Measurements from ENCODE around the gene SLC7A1. TPM values are rescaled to one million over a fixed set of nuclear protein-coding genes. Genes with fewer than 3 reads are reported as not detected.

The SLC7A1 gene
- total and polyA plus RNA-seq, 2 of the 8 experiments (the other 6 are each of a cell fraction or from before 2014, with no cell fraction given) = 26.8 to 114 TPM

- H3K14ac ChIP-seq (ENCODE audit: insufficient read length) = no peak overlapping the region
- no peak overlapping the region for H3K4me3 ChIP-seq (ENCODE audit: extremely low read depth in 1 of 4, insufficient read depth in 2 of 4, low read depth in 3 of 4, low read length in 4 of 4)
- H3K56ac ChIP-seq (replicated peaks; ENCODE audit: insufficient read length, low read depth, low read length) = no peak overlapping the region
- H3K4ac ChIP-seq (replicated peaks; ENCODE audit: insufficient read length, low read depth, low read length) = no peak overlapping the region
- H3K79me2 ChIP-seq (ENCODE audit: control insufficient read depth in 1 of 2, insufficient read depth in 2 of 2, low read length in 2 of 2) = peaks cover 3 to 97% of the 10 kb centered on the region in 2 experiments
- FAIRE-seq = no peak
- H3K27me3 ChIP-seq (replicated peaks in 1 of 4; ENCODE audit: control insufficient read depth in 3 of 4, extremely low read depth in 1 of 4, insufficient read depth in 3 of 4, low read length in 3 of 4) = no peaks in the 10 kb centered on the region
- H4K5ac ChIP-seq (ENCODE audit: insufficient read length, low read depth, low read length) = no peak overlapping the region
- H2BK12ac ChIP-seq (ENCODE audit: low read depth, low read length) = no peak overlapping the region
- H3K4me2 ChIP-seq (ENCODE audit: insufficient read depth in 1 of 2, low read depth in 2 of 2, low read length in 2 of 2) = no peak overlapping the region
- POLR2A ChIA-PET (ENCODE audit: partially characterized antibody) = interaction anchor here (0.9 to 1.8 kb wide), 2 partner anchors 14 to 54 kb away, joined by 3 to 5 read pairs; partner anchors contain the start of gene SLC7A1
- no peak overlapping the region for H4K91ac ChIP-seq (replicated peaks; ENCODE audit: insufficient read length, low read length)
- H3K79me1 ChIP-seq (ENCODE audit: low read depth, low read length) = peaks cover 32% of the 10 kb centered on the region
- no peaks in the 10 kb centered on the region for H3K23me2 ChIP-seq (ENCODE audit: low read depth, low read length)
- peaks cover 2 to 14% (median 10%) of the 10 kb centered on the region in 4 experiments; a peak in 6 of 7 replicates for H3K4me1 ChIP-seq (replicated peaks in 1 of 4; ENCODE audit: control insufficient read depth in 3 of 4, insufficient read depth in 4 of 4, low read length in 3 of 4)
- no peak overlapping the region for H3K27ac ChIP-seq (ENCODE audit: low read depth, low read length)
- H4K8ac ChIP-seq (ENCODE audit: extremely low read depth, insufficient read depth, low read length) = no peak overlapping the region
- no peak overlapping the region for H3K9ac ChIP-seq (replicated peaks in 1 of 4; ENCODE audit: extremely low read depth in 1 of 4, low read depth in 3 of 4, low read length in 3 of 4)
- H3K9me3 ChIP-seq (ENCODE audit: insufficient read depth in 2 of 2, low read depth in 1 of 2, low read length in 1 of 2) = no peaks in the 10 kb centered on the region
- no peak overlapping the region for H2AFZ ChIP-seq (ENCODE audit: low read length)
- no peak overlapping the region for H2BK20ac ChIP-seq (ENCODE audit: low read length)
- peaks cover 0 to 12% (median 0%) of the 10 kb centered on the region in 4 experiments; a peak in 2 of 8 replicates for H3K36me3 ChIP-seq (ENCODE audit: control insufficient read depth in 2 of 4, insufficient read depth in 4 of 4, low read length in 3 of 4)
- DNase-seq (ENCODE audit: low read depth in 1 of 2, low spot score in 2 of 2) = no peak
- H2BK5ac ChIP-seq (ENCODE audit: low read depth, low read length) = no peak overlapping the region
- CTCF ChIA-PET (ENCODE audit: partially characterized antibody) = interaction anchor here (3.8 kb wide), 1 partner anchor 32 kb away, joined by 16 read pairs; no protein-coding TSS in a partner anchor
- 94% methylated on average over 4 of the region's 4 CpGs; no CpG with 5 or more reads in 1 of the 2 experiments for WGBS, 2 experiments (ENCODE audit: extremely low coverage in 1 of 2, insufficient coverage in 1 of 2, insufficient read length in 1 of 2, insufficient replicate concordance in 2 of 2, low coverage in 1 of 2, low lambda C conversion rate in 2 of 2, missing lambda C conversion rate in 1 of 2)
- no peak overlapping the region for H2BK15ac ChIP-seq (ENCODE audit: low read length)
- no peak overlapping the region for H3K18ac ChIP-seq (ENCODE audit: extremely low read depth, low read length)
- peaks cover 21 to 24% of the 10 kb centered on the region in 2 experiments for H4K20me1 ChIP-seq (replicated peaks in 1 of 2; ENCODE audit: control insufficient read depth in 1 of 2, insufficient read depth in 2 of 2, low read length in 2 of 2)
- H2BK120ac ChIP-seq (replicated peaks; ENCODE audit: low read depth, low read length) = no peak overlapping the region
- H2AK5ac ChIP-seq (ENCODE audit: low read depth, low read length) = no peak overlapping the region; the same call in 1 of the 2 replicates
- no peak overlapping the region for H3K23ac ChIP-seq (ENCODE audit: insufficient read length)
- TF ChIP-seq MAX (IDR thresholded peaks at IDR 0.05) (no peak), PHF8 (conservative IDR thresholded peaks at IDR 0.05; ENCODE audit: low read depth, low read length) (no peak), FOSL1 (IDR thresholded peaks at IDR 0.05; ENCODE audit: insufficient read depth, low read depth, low read length) (no peak), SIN3A (conservative IDR thresholded peaks at IDR 0.05 in 1 of 2, IDR thresholded peaks at IDR 0.05 in 1 of 2; ENCODE audit: low read depth in 1 of 2, low read length in 2 of 2) (no peak), JUN (IDR thresholded peaks at IDR 0.05; ENCODE audit: low read depth, low read length) (no peak), SIRT6 (IDR thresholded peaks at IDR 0.05; ENCODE audit: low read length) (no peak), YY1 (IDR thresholded peaks at IDR 0.05; ENCODE audit: low read depth, low read length) (no peak), HDAC6 (IDR thresholded peaks at IDR 0.05; ENCODE audit: low read depth, low read length) (no peak), GTF2F1 (IDR thresholded peaks at IDR 0.05; ENCODE audit: borderline replicate concordance, low read depth, low read length) (no peak), ZNF274 (IDR thresholded peaks at IDR 0.05; ENCODE audit: borderline replicate concordance, extremely low read depth, low read length) (no peak), RAD21 (IDR thresholded peaks at IDR 0.05 in 1 of 2, conservative IDR thresholded peaks at IDR 0.05 in 1 of 2; ENCODE audit: low read depth in 2 of 2, low read length in 2 of 2) (no peak), NANOG (IDR thresholded peaks at IDR 0.05; ENCODE audit: insufficient read depth, low read depth, low read length, poor library complexity, severe bottlenecking) (no peak), CEBPB (IDR thresholded peaks at IDR 0.05; ENCODE audit: low read depth, low read length) (no peak), KDM5A (IDR thresholded peaks at IDR 0.05; ENCODE audit: low read length) (no peak)
These were observed 54.1 kb downstream of the SLC7A1 start for GRCh38 chr13:29541400-29541799.

All from H1 (cell line).